ENCODE results near the gene ZCCHC9.
A peak's percentile ranks its signal among the peaks of the same experiment; 100 is the strongest.
"Not testable (repeated sequence)": the region's sequence is repeated elsewhere in the genome, so short reads cannot be mapped to it uniquely, and the experiment has no call there.

The ZCCHC9 gene, protein sequence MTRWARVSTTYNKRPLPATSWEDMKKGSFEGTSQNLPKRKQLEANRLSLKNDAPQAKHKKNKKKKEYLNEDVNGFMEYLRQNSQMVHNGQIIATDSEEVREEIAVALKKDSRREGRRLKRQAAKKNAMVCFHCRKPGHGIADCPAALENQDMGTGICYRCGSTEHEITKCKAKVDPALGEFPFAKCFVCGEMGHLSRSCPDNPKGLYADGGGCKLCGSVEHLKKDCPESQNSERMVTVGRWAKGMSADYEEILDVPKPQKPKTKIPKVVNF

DNA sequence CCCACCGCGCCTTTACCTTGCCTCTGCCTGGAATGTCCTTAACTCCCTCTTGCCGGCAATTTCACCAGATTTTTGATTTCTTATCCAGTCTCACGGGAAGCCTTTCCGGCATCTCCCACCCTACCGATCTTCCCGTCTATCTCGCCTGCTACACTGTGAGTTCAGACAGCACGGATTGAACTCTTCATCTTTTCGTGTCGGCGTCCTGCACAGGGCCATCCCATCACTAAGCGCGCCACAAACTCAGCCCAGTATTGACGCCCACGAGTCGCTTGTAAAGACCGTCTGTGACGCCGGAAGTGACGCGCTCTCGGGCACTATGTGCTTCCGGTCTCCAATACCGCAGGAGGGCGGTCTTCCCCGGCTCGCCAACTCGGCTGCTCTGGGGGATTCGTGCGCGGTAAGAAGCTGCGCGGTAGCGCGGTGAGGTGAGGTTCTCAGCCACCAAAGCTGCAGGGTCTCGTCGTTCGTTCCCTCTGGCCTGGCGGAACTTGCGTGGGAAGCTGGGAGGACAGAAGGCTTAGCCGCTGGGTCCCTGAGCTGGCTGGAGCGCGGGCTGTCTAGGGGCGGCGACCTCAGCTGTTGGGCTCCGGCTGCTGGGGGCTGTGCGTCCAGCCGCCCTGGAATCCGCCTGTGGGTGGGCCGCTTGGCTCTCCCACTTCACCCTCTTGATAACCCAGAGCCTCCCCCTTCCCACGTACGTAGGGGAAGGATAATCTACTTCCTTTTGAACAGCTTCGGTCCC, at the start of gene ZCCHC9:
TSS of gene ZCCHC9 (plus strand) at position 317 of the 745 bp plus-strand sequence. CDS start 3,171 bp downstream, outside the sequence.
- DNase-seq = peak; percentile 54

DNA sequence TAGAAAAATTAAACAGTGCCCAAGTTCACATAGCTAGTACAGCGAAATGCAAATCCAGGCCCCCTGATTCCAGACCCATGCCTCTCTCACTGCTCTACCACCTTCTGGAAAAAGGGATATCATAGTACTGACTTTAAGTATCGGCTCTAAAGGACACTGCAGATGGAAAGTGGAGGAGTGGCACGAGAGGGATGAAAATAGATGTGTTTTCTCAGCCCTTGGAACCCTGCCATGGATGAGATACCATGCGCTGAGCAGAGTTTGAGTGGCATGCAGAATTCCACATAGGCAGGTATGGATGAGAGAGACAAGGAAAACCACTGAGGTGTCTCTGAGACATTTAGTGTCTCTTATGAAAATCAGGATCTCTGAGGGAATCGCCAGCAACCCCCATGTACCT, 49.5 kb upstream of the ZCCHC9 start:
- DNase-seq = no peak

DNA sequence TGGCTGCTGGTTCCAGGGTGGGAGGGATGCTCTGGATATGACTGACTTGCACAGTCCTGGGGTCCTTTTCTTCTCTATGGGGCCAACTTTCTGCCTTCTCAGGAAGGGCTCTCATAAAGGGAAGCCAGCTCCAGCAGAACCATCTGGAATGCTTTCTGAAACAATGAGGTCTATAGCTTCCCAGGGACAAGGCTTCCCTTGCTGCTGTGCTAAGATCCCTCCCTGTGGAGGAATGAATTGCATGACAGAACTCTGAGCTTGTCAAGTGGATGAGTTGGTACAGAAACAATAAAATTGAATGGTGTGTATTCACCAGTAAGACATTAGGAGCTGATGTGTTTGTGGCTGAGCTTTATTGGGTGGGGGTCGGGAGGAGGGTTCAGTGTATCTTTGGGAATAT, 48.5 kb upstream of the ZCCHC9 start:
- DNase-seq = no peak

DNA sequence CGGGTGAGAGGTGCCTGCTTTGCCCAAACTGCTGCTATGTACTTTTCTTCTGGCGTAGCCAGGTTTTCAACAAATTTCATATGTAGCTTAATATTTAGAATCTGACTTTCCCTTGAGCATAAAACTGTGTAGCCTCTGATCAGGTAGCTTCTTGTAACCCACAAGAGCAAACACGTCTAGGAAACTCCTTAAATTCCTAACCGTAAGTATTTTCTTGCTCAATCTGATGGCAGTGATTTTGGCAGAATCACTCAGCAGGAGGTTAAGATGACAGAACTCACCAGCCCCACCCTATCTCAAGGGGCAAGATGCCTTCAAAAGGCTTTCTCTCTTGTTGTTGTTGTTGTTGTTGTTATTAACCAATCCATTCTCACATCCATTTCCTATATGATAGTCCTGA, 47.5 kb upstream of the ZCCHC9 start:
- no peak for DNase-seq

DNA sequence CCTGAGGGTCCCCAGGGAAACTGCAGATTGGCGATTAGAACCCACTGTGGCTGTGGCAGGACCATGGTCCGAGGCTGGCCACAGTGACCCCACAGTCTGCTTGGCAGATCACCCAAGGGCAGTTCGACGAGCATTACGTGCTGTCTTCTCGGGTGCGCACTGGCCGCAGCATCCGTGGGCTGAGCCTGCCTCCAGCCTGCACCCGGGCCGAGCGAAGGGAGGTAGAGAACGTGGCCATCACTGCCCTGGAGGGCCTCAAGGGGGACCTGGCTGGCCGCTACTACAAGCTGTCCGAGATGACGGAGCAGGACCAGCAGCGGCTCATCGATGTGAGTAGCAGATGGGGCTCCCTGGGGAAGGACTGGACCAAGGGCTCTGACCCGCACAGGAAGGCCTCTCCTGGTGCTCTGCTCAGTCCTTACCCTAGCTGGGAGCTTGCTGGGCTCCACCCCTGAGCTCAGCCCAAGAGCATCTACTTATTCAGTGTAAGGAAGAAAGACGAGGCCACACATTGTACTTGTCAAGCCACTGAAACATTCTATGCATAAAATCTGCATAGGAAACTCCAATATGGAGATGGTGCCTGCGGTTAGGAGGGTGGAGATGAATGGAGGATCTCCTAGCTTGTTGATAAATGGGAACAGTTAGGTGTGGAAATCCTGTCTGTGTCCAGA, 46.4 kb upstream of the ZCCHC9 start:
- no peak for DNase-seq

DNA sequence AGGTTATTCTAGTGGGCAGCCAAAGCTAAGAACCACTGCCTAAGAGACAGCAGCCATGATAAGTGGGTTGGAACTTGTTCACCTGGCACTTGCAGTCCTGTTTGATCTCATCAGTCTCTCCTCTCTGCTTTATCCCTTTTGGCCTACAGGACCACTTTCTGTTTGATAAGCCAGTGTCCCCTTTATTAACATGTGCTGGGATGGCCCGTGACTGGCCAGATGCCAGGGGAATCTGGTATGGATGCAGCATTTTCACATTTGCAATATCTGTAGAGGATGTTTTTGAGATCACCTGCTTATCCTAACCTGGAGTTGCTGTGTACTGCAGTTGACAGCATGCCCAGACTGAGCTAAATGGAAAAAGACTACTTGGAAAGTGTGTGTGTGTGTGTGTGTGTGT, 44.6 kb upstream of the ZCCHC9 start:
- no peak for DNase-seq

DNA sequence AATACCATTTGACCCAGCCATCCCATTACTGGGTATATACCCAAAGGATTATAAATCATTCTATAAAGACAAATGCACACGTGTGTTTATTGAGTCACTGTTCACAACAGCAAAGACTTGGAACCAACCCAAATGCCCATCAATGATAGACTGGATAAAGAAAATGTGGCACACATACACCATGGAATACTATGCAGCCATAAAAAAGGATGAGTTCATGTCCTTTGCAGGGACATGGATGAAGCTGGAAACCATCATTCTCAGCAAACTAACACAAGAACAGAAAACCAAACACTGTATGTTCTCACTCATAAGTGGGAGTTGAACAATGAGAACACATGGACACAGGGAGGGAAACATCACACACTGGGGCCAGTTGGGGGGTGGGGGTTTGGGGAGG, 38.6 kb upstream of the ZCCHC9 start:
- DNase-seq = not testable (repeated sequence)

DNA sequence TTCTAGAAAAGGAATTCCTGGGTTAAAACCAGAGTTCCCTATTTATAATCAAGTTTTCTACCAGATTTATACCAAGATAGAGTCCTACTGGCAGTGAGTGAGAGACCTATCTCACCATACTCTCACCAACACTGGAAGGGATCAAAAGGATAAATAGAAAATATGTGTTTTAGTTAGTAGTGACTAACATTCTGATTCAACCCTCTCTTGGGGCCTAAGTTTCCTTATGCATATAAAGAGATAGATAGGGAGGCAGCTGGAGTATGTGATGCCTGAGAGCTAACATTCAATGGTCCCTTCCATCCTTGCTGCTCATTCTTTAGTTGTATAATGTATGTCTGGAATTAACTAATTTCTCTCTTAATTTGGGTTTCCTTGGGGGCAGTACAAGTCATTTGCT, 36.3 kb upstream of the ZCCHC9 start:
- no peak for DNase-seq

DNA sequence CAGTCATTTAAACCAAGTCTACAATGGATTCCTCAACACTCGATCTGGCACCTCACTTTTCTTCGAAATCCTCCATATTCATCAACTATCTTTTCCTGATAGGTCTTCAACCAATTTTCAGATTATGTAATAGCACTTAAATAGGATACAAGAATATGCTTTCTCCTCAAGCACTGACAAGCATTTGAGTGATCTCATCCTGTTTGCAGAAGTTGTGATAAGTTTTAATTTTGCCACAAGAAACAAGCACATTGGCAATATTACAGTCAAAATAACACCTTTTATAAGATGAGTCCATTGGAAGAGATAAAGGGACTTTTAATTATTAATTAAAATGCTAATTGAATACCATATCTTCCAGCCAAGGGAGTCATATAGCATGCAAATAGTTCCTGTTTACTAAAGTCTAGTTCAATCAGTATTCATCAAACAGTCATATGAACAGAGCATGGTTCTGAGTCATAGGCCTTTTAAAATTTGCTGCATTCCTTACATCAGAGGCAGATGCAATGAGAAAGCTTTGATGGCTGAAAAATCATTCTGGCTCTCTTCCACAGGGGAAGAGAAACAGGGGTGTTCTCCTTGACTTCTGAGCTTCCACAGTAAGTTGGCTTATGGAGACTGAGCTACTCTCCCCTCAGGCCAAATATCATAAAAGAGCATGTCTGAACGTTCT, 32.7 kb upstream of the ZCCHC9 start:
- DNase-seq = no peak

DNA sequence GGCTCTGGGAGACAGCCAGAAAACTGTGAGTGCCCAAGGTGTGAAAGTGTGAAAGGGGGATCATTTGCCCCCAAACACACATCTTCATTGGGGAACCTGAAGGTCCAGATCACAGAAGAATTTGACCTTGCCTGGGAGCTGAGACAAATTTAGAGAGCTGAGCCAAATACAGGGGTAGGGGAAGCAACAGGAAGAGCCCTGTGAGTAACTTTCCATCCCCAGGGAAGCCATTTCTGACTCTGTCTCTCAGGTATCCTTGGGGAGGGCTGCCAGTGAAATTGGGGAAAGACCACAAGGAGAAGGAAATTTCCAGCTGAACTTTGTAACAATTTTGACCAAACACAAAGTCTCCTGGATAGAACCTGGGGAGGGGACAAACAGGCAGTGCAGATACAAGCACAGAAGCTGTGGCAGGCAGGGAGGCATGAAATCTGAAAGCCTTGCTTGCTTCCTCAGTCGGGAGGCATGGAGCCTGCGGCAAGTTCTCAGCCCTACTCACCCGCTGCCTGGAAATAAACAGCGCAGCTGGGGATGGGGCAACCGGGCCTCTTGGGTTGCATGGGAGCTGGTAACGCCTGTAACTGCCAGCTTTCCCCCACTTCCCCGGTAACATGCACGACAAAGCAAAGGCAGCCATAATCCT, 31.5 kb upstream of the ZCCHC9 start:
- DNase-seq = no peak

DNA sequence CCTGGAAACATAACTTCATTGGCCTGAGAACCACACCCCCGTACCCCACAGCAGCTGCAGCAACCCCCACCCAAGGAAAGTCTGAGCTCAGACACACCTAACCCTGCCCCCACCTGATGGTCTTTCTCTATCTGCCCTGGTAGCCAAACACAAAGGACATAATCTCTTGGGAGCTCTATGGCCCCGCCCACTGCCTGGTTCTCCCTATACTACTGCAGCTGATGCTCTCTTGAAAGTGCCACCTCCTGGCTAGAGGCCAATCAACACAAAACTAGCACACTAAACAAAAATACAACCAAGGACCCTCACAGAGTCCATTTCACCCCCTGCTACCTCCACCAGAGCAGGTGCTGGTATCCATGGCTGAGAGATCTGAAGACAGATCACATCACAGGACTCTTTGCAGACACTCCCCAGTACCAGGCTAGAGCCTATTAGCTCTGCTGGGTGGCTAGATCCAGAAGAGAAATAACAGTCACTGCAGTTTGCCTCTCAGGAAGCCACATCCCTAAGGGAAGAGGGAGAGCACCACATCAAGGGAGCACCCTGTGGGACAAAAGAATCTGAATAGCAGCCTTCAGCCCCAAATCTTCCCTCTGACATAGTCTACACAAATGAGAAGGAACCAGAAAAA, 30.9 kb upstream of the ZCCHC9 start:
- DNase-seq = not testable (repeated sequence)

DNA sequence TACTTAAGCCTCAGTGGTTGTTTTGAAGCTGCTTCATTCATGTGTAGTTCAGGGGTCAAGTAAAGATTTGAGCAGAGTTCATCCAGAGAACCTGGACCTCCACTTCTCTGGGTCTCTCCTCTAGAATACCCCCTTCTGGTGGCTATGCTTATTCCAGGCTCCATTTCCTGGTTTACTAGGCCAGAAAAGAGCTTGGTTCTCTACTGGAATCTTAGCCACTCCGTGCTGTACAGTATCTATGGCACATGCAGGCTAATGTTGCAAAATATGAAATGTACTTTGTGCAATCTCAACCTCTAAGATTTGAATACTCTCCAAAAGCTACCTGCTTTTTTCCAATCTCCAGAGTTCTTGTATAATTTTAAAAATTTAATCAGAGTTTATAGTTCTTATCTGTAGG, 17.4 kb upstream of the ZCCHC9 start:
- no peak for DNase-seq

DNA sequence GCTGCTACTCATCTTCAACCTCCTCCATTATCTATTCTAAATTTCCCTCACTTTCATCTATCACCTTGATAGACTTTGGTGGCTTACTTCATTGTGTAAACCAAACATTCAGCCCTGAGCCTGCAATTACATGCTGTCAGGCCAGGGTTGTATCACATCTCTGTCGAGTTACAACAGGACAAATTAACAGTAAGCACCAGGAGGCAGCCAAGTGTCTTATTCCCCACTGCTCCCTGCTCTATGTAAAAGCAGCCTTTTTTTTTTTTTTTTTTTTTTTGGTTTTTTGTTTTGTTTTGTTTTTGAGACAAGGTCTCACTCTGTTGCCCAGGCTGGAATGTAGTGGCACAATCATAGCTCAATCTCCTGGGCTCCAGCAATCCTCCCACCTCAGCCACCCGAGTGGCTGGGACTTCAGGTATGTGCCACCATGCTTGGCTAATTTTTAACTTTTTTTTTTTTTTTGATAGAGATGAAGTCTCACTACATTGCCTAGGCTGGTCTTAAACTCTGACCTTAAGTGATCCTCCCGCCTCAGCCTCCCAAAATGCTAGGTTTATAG, 15.2 kb upstream of the ZCCHC9 start:
- no peak for DNase-seq

DNA sequence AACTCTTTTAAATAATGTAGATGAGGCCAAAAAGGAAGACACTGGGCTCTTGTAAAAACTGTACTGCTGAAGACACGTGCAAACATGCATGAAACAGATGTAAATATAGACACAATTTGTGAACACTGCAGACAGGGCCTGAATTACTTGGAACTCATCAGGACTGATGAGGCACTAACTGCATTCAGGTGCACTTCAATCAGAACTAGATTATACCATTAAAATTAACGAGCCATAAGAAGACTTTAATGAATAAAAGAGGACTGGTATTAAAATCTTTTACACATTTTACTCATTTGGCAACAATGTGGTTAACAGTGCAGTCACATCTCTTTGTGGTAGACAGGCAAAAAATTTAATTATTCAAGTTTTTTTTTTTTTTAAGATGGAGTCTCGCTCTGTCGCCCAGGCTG, 13.4 kb upstream of the ZCCHC9 start:
- no peak for DNase-seq

DNA sequence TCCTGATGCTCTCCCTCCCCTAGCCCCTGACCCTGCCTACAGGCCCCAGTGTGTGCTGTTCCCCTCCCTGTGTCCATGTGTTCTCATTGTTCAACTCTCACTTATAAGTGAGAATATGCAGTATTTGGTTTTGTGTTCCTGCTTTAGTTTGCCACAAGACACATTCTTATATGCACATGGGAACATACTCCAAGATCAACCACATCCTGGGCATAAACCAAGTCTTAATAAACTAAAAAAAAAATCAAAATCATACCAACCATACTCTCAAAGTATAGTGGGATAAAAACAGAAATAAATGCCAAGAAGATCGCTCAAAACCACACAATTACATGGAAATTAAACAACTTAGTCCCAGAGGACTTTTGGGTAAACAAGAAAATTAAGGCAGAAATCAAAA, 11.2 kb upstream of the ZCCHC9 start:
- no peak for DNase-seq

DNA sequence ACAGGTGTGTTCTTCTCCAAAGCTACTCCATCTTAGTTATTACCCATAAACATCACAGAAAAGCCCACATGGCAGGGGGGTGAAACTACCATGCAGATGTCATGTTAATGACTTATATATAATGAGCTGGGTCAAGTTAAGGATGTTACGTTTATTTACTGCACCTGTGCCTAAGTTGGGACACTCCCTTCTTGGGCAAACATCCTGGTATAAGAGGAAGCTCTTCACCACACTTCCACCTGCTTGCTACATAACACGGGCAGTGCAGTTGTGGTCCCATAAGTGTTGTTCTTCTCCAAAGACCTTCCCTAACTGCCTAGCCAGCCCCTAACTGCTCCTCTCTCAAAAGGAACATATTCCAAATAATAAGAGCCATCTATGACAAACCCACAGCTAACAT, 9.3 kb upstream of the ZCCHC9 start:
- DNase-seq = no peak

DNA sequence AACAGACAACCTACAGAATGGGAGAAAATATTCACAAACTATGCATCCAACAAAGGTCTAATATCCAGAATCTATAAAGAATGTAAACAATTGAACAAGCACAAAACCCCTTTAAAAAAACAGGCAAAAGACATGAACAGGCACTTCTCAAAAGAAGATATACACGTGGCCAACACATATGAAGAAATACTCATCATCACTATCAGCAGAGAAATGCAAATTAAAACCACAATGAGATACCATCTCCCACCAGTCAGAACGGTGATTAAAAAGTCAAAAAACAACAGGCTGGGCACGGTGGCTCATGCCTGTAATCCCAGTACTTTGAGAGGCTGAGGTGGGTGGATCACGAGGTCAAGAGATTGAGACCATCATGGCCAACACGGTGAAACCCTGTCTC, 7.4 kb upstream of the ZCCHC9 start:
- DNase-seq = not testable (repeated sequence)

DNA sequence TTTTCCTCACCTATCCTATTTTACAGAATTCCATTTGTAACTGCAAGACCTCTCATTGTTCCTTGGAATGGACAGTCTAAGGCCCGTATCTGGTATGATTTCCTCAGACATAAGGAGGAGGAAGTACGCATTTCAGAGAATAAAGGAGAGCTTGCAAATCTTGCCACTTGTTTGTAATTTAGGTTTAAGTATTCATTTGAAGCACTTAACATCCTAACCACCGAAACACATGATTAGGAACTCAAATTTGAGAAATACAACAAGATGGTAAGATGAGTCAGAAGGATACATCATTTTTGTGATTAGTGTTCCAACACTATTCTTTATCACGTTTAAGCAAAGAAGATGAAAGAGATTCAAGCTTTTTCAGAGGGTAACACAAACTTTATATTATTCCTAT, 3.9 kb upstream of the ZCCHC9 start:
- no peak for DNase-seq

DNA sequence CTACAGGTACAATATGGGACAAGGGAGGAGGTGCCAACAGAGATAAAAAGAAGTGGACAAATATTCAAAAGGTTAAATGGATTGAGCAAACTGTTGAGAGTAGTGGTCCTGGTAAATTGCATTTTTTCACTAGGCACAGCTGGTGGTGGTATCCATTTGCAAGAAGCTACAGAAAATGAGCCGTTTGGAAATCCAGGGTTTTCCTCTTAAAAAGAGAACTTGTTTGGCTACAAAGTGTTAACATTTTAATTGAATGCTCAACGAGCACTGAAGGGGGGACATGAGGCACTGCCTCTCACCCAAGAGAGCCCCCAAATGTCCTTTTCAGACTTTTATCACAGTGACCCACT, 491 bp upstream of the ZCCHC9 start:
- DNase-seq = no peak

DNA sequence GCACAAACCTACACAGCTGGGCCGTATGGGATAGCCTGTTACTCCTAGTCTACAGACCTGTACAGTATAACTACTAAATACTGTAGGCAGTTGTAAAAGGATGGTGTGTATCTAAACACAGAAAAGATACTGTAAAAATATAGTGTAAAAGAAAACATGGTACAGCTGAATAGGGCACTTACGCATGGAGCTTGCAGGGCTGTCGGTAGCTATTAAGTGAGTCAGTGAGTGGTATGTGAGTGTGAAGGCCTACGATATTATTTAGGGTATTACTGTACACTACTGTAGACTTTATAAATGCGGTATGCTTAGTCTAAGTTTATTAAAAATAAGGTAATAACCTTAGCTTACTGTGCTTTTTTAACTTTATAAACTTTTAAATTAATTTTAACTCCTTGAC, 1.2 kb downstream of the ZCCHC9 start:
- no peak for DNase-seq

DNA sequence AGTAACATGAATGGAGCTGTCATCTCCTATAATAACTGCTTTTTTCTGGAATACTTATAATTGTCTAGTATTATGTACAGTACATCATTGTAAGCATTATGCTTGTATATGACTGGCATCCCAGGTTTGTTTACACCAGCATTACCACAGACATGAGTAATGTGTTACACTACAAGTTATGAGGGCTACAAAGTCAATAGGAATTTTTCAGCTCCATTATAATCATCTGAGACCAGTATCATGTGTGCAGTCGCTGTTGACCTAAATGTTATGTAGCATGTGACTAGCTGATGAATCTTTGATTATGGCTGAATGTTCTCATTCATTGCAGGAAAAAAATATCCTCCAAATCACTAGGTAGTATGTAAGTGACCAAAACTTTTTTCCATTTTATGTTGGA, 2.2 kb downstream of the ZCCHC9 start:
- no peak for DNase-seq

DNA sequence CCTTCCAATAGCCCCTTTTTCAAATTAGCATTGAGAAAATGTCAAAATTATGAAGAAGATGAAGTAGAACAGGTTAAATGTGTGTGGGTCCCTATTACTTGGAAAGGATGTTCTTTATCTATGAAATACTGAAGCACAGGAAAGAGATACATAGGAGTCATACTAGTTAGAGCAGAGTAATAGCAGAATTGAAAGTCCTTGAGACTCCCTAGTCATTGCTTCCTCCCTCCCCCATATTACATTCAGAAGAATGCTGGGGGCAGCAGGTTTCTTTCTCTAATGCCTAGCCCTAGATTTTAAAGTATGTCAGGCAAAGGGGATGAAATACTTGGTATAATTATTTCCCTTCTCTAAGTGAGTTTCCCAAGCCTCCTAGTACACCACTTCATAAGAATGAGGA, 4.4 kb downstream of the ZCCHC9 start:
- no peak for DNase-seq
